CD4-positive, alpha-beta T cell treated with Interleukin-17A for 1 hour (primary cell): ENCODE results near the gene IRS2.
A peak's percentile ranks its signal among the peaks of the same experiment; 100 is the strongest.

Source experiments
- DNase-seq: peaks from one replicate; pipeline ENCODE4 v3.0.0-alpha.2; 2020

Gene IRS2

GRCh38 chr13:109780845-109781383 lies 5.5 kb downstream of the IRS2 start:
- no peak for DNase-seq

GRCh38 chr13:109779876-109780510 lies 6.4 kb downstream of the IRS2 start:
- no peak for DNase-seq

- DNase-seq, result peak; percentile 74
Observed at GRCh38 chr13:109779074-109779473, 7.3 kb downstream of the IRS2 start.

GRCh38 chr13:109778102-109778542 lies 8.3 kb downstream of the IRS2 start:
- peak; percentile 18 for DNase-seq

- DNase-seq, result no peak
Observed at GRCh38 chr13:109776575-109776974, 9.8 kb downstream of the IRS2 start.

GRCh38 chr13:109773786-109774185 lies 12.6 kb downstream of the IRS2 start:
- no peak for DNase-seq

- DNase-seq, result no peak
Observed at GRCh38 chr13:109773276-109773675, 13.1 kb downstream of the IRS2 start.

GRCh38 chr13:109771926-109772325 lies 14.5 kb downstream of the IRS2 start:
- no peak for DNase-seq

GRCh38 chr13:109770436-109770835 lies 15.9 kb downstream of the IRS2 start:
- DNase-seq, result no peak

- DNase-seq, result no peak
Observed at GRCh38 chr13:109769921-109770320, 16.5 kb downstream of the IRS2 start.

GRCh38 chr13:109769275-109769674 lies 17.1 kb downstream of the IRS2 start:
- no peak for DNase-seq

GRCh38 chr13:109768616-109769015 lies 17.8 kb downstream of the IRS2 start:
- no peak for DNase-seq

- no peak for DNase-seq
Observed at GRCh38 chr13:109768176-109768575, 18.2 kb downstream of the IRS2 start.

GRCh38 chr13:109767023-109767422 lies 19.4 kb downstream of the IRS2 start:
- no peak for DNase-seq

GRCh38 chr13:109764470-109765291 lies 21.7 kb downstream of the IRS2 start:
- DNase-seq, result peak; percentile 41

GRCh38 chr13:109764045-109764444 lies 22.3 kb downstream of the IRS2 start:
- DNase-seq, result no peak

- no peak for DNase-seq
Observed at GRCh38 chr13:109762791-109763190, 23.6 kb downstream of the IRS2 start.

- DNase-seq, result no peak
Observed at GRCh38 chr13:109761695-109762094, 24.7 kb downstream of the IRS2 start.

GRCh38 chr13:109760951-109761350 lies 25.4 kb downstream of the IRS2 start:
- DNase-seq, result no peak

- DNase-seq, result no peak
Observed at GRCh38 chr13:109760402-109760801, 26.0 kb downstream of the IRS2 start.

GRCh38 chr13:109759609-109760008 lies 26.8 kb downstream of the IRS2 start:
- DNase-seq, result no peak

GRCh38 chr13:109758937-109759480 lies 27.4 kb downstream of the IRS2 start:
- no peak for DNase-seq

GRCh38 chr13:109756778-109757177 lies 29.6 kb downstream of the IRS2 start:
- DNase-seq, result no peak

- no peak for DNase-seq
Observed at GRCh38 chr13:109755997-109756396, 30.4 kb downstream of the IRS2 start.
